Activated naive CD8-positive, alpha-beta T cell treated with anti-CD3 and anti-CD28 coated beads for 36 hours (primary cell): Measurements from ENCODE around the gene STARD6. TPM values are rescaled to one million over a fixed set of nuclear protein-coding genes. Genes with fewer than 3 reads are reported as not detected.
A peak's percentile ranks its signal among the peaks of the same experiment; 100 is the strongest.
"Not testable (repeated sequence)": the region's sequence is repeated elsewhere in the genome, so short reads cannot be mapped to it uniquely, and the experiment has no call there.

Experiments
- DNase-seq: peaks from one replicate; pipeline ENCODE4 v3.0.0; 2021
- H3K27ac Mint-ChIP-seq: one replicate; pipeline ENCODE4 v1.8.0; 2022; ENCODE audit warnings: mild to moderate bottlenecking, moderate library complexity, mixed read lengths
- H3K27me3 Mint-ChIP-seq: one replicate; pipeline ENCODE4 v1.8.0; 2022; ENCODE audit warnings: mild to moderate bottlenecking, mixed read lengths
- H3K36me3 Mint-ChIP-seq: one replicate; pipeline ENCODE4 v1.8.0; 2021; ENCODE audit warnings: mild to moderate bottlenecking, mixed read lengths
- H3K4me1 Mint-ChIP-seq: one replicate; pipeline ENCODE4 v1.8.0; 2021; ENCODE audit warnings: mixed read lengths
- H3K4me3 Mint-ChIP-seq: one replicate; pipeline ENCODE4 v1.8.0; 2022; ENCODE audit warnings: mild to moderate bottlenecking, moderate library complexity, mixed read lengths
- H3K9me3 Mint-ChIP-seq: one replicate; pipeline ENCODE4 v1.8.0; 2022; ENCODE audit warnings: mixed read lengths
- total RNA-seq, 2 experiments: library from RNA; stranded (reverse); gene quantifications; one replicate each; pipeline ENCODE4 v1.2.3, GENCODE V29; 2021

STARD6 gene, protein sequence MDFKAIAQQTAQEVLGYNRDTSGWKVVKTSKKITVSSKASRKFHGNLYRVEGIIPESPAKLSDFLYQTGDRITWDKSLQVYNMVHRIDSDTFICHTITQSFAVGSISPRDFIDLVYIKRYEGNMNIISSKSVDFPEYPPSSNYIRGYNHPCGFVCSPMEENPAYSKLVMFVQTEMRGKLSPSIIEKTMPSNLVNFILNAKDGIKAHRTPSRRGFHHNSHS
- total RNA-seq, result not detected

- DNase-seq, result peak; percentile 92
- H3K9me3 Mint-ChIP-seq, result no peaks in the 10 kb centered on the region
- peaks cover 16% of the 10 kb centered on the region for H3K4me1 Mint-ChIP-seq
- peak within 1 kb of the TSS; percentile 92 for H3K27ac Mint-ChIP-seq
- H3K27me3 Mint-ChIP-seq, result peaks cover 14% of the 10 kb centered on the region
- peak within 1 kb of the TSS; percentile 100 for H3K4me3 Mint-ChIP-seq
- peaks cover 7% of the 10 kb centered on the region for H3K36me3 Mint-ChIP-seq
Measured at GRCh38 chr18:54357660-54358494, at the start of gene STARD6, which contains the start of gene C18orf54. Gene STARD6 (minus strand): TSS chr18:54357858. CDS start chr18:54354573, 3,285 bp downstream. Gene C18orf54 (plus strand): TSS chr18:54357906. CDS start chr18:54360573, 2,667 bp downstream.

- Mint-ChIP-seq H3K27ac (no peak overlapping the region), H3K27me3 (peaks cover 8% of the 10 kb centered on the region), H3K4me1 (no peaks in the 10 kb centered on the region), H3K4me3 (no peak overlapping the region), H3K9me3 (no peaks in the 10 kb centered on the region), H3K36me3 (no peaks in the 10 kb centered on the region)
- no peak for DNase-seq
Measured at GRCh38 chr18:54405290-54405689, 47.6 kb upstream of the STARD6 start.

- no peak overlapping the region for H3K27ac Mint-ChIP-seq
- no peak overlapping the region for H3K4me3 Mint-ChIP-seq
- no peaks in the 10 kb centered on the region for H3K36me3 Mint-ChIP-seq
- H3K4me1 Mint-ChIP-seq, result no peaks in the 10 kb centered on the region
- no peak for DNase-seq
- H3K9me3 Mint-ChIP-seq, result no peaks in the 10 kb centered on the region
- H3K27me3 Mint-ChIP-seq, result no peaks in the 10 kb centered on the region
Measured at GRCh38 chr18:54396760-54397159, 39.1 kb upstream of the STARD6 start.

DNA sequence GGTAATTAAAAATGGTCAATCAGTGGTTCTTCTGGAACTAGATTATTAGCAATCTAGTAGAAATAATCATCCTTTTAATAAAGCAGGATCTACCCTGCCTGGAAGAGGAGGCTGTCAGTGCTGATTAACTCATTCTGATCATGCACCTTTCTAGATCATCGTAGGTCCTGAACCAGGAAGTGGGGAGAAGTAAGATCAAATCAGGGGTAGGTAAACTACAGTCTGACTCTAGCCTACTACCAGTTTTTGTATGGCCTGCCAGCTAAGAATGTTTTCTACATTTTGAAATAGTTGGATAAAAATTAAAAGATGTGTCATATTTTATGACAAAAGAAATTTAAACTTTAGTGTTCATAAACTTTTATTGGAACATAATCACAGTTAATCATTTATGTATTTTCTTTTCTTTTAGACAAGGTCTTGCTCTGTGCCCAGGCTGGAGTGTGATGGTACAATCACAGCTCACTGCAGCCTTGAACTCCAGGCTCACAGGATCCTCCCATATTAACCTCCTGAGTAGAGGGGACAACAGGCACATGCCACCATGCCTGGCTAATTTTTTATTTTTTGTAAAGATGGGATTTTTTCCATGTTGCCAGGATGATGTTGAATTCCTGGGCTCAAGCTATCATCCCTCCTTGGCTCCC, 36.1 kb upstream of the STARD6 start:
- H3K4me3 Mint-ChIP-seq, result no peak overlapping the region
- DNase-seq, result no peak
- no peaks in the 10 kb centered on the region for H3K36me3 Mint-ChIP-seq
- peaks cover 15% of the 10 kb centered on the region for H3K27me3 Mint-ChIP-seq
- no peak overlapping the region for H3K27ac Mint-ChIP-seq
- no peaks in the 10 kb centered on the region for H3K9me3 Mint-ChIP-seq
- H3K4me1 Mint-ChIP-seq, result peaks cover 2% of the 10 kb centered on the region

DNA sequence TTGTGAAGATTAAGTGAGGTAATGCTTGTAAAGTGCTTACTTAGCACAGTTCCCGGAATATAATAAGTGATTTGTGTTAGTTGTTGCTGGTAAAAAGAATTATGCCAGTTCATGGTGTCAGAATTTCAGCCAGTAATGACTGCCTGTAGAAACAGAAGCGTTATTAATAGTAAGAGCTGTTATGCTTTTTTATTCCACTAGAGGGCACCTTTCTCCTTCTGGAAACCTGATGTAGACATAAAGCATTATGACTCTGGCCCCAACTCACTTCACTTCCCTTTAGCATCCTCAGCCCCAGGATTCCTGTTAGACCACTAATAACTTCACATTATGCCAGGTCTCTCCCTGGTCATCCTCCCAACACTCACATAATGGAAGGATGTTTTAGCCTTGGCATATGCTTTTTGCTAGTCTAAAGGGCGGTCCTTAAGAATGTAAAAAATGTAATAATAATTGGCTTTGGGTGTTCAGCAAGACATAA, 34.9 kb upstream of the STARD6 start:
- DNase-seq, result no peak
- Mint-ChIP-seq H3K36me3 (no peaks in the 10 kb centered on the region), H3K27me3 (peaks cover 17% of the 10 kb centered on the region), H3K4me3 (no peak overlapping the region), H3K9me3 (no peaks in the 10 kb centered on the region), H3K4me1 (peaks cover 4% of the 10 kb centered on the region), H3K27ac (no peak overlapping the region)

GRCh38 chr18:54390838-54391237, 33.2 kb upstream of the STARD6 start:
- Mint-ChIP-seq H3K4me1 (peaks cover 4% of the 10 kb centered on the region), H3K36me3 (peaks cover 2% of the 10 kb centered on the region), H3K27me3 (peaks cover 17% of the 10 kb centered on the region), H3K9me3 (no peaks in the 10 kb centered on the region), H3K27ac (no peak overlapping the region), H3K4me3 (no peak overlapping the region)
- no peak for DNase-seq

- peaks cover 4% of the 10 kb centered on the region for H3K4me1 Mint-ChIP-seq
Measured at GRCh38 chr18:54389143-54389505, 31.5 kb upstream of the STARD6 start.

GRCh38 chr18:54388203-54389142, 30.8 kb upstream of the STARD6 start:
- H3K27ac Mint-ChIP-seq, result no peak overlapping the region
- DNase-seq, result peak; percentile 15
- H3K4me3 Mint-ChIP-seq, result no peak overlapping the region
- peaks cover 17% of the 10 kb centered on the region for H3K27me3 Mint-ChIP-seq
- no peaks in the 10 kb centered on the region for H3K9me3 Mint-ChIP-seq
- peaks cover 4% of the 10 kb centered on the region for H3K4me1 Mint-ChIP-seq
- H3K36me3 Mint-ChIP-seq, result peaks cover 2% of the 10 kb centered on the region

More at GRCh38 chr18:54389143-54389505, 31.5 kb upstream of the STARD6 start:
- H3K4me3 Mint-ChIP-seq, result no peak overlapping the region
- H3K27me3 Mint-ChIP-seq, result peaks cover 17% of the 10 kb centered on the region
- no peaks in the 10 kb centered on the region for H3K9me3 Mint-ChIP-seq
- H3K36me3 Mint-ChIP-seq, result peaks cover 2% of the 10 kb centered on the region
- DNase-seq, result no peak
- no peak overlapping the region for H3K27ac Mint-ChIP-seq

DNA sequence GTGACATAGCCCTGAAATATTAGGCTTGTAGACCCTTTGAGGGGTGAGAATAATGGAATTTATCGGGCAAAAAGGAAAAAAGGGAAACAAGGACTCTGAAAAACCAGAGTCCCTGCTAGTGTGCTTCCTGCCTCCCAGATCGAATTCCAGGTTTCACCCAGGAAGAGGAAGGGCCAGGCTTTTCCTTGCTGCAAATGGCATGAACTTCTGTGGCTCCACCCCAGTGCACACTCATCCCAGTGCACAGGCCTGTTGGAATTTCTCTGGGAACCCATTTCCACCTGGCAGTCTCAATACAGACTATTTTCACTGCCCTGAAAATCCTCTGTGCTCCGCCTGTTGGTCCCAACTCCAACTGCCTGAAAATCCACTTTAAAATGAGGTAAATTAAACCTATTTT, 30.0 kb upstream of the STARD6 start:
- Mint-ChIP-seq H3K27ac (no peak overlapping the region), H3K4me3 (no peak overlapping the region), H3K4me1 (peaks cover 4% of the 10 kb centered on the region), H3K36me3 (peaks cover 2% of the 10 kb centered on the region), H3K9me3 (no peaks in the 10 kb centered on the region), H3K27me3 (peaks cover 17% of the 10 kb centered on the region)
- no peak for DNase-seq

DNA sequence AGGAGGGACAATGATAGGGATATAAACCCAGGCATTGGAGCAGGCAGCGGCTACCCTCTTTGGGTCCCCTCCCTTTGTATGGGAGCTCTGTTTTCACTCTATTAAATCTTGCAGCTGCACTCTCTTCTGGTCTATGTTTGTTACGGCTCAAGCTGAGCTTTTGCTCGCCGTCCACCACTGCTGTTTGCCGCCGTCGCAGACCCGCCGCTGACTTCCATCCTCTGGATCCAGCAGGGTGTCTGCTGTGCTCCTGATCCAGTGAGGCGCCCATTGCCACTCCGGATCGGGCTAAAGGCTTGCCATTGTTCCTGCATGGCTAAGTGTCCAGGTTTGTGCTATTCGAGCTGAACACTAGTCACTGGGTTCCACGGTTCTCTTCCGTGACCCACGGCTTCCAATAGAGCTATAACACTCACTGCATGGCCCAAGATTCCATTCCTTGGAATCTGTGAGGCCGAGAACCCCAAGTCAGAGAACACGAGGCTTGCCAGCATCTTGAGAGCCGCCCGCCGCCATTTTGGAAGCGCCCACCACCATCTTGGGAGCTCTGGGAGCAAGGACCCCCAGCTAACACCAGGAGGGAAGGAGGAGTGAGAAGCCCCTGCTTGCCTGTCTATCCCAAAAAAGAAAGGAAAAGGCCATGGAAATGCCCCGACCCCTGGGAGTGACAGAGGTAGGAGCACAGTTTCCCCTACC, 29.3 kb upstream of the STARD6 start:
- not testable (repeated sequence) for H3K4me1 Mint-ChIP-seq, DNase-seq, H3K36me3 Mint-ChIP-seq, H3K27ac Mint-ChIP-seq, H3K4me3 Mint-ChIP-seq, H3K9me3 Mint-ChIP-seq
- peaks cover 17% of the 10 kb centered on the region for H3K27me3 Mint-ChIP-seq

DNA sequence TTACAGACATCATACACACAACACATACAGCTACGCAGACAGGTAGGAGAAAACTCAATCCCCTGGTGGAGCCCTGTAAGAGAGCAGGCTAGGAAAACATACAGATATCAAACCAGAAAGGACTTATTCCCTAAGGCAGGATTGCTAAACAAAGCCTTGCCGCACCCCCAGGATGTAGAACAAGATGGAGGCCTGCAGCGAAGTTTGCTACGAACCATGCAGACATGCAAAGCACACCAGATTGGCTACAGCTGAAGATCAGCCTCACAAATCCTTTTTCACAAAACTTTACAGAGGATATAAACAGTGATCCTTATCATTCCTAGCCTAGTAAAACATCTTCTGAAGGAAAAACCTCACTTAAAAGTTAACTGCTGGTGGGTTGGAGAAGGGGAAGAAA, 28.4 kb upstream of the STARD6 start:
- no peak for DNase-seq
- Mint-ChIP-seq H3K27me3 (peaks cover 17% of the 10 kb centered on the region), H3K36me3 (peaks cover 6% of the 10 kb centered on the region), H3K4me3 (no peak overlapping the region), H3K9me3 (no peaks in the 10 kb centered on the region), H3K4me1 (peaks cover 4% of the 10 kb centered on the region), H3K27ac (no peak overlapping the region)

DNA sequence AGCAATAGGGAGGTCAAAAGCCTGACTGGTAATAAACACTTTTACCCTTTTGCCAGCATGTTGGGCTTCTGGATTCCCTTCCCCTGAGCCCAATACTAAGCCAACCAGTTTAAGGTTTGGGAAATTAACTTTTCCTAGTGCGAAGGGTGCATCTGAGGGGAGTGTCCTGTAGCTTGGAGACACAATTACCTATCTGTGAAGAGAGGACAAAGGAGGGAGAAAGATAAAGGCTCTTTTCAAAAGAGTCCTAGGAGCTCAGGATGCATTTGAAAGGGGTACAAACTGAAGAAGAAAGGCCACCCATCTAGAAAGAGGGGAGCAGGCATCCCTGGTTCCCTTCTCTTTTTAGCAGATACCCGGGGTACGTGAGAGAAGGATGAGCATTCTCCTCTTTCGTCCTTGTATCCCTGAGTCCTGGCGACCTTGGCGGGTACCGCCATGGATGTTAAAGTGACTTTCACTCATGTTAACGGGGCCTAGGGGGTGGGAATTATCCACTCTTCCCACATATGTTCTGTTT, 25.1 kb upstream of the STARD6 start:
- no peaks in the 10 kb centered on the region for H3K4me1 Mint-ChIP-seq
- H3K9me3 Mint-ChIP-seq, result no peaks in the 10 kb centered on the region
- H3K4me3 Mint-ChIP-seq, result no peak overlapping the region
- no peak overlapping the region for H3K27ac Mint-ChIP-seq
- no peak for DNase-seq
- no peaks in the 10 kb centered on the region for H3K27me3 Mint-ChIP-seq
- peaks cover 6% of the 10 kb centered on the region for H3K36me3 Mint-ChIP-seq

DNA sequence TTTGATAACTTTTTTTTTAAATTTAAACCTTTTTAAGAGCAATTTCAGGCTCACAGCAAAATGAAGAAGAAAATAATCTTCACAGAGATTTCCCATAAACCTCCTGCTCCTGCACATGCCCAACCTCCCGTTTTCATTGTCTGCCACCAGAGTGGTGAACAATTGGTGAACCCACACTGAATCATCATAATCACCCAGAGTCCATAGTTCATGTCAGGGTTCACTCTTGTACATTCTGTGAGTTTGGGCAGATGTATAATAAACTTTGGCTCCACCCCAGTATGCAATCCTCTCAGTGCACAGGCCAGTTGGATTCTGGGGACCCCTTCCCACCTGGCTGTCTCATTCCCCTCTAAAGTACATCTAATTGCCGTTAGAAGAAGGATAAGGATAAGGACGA, 24.4 kb upstream of the STARD6 start:
- H3K4me3 Mint-ChIP-seq, result no peak overlapping the region
- no peak for DNase-seq
- no peaks in the 10 kb centered on the region for H3K9me3 Mint-ChIP-seq
- peaks cover 6% of the 10 kb centered on the region for H3K36me3 Mint-ChIP-seq
- no peaks in the 10 kb centered on the region for H3K27me3 Mint-ChIP-seq
- H3K27ac Mint-ChIP-seq, result no peak overlapping the region
- H3K4me1 Mint-ChIP-seq, result no peaks in the 10 kb centered on the region

GRCh38 chr18:54381640-54382039, 24.0 kb upstream of the STARD6 start:
- no peak overlapping the region for H3K27ac Mint-ChIP-seq
- no peaks in the 10 kb centered on the region for H3K9me3 Mint-ChIP-seq
- no peaks in the 10 kb centered on the region for H3K27me3 Mint-ChIP-seq
- H3K36me3 Mint-ChIP-seq, result peaks cover 4% of the 10 kb centered on the region
- no peak overlapping the region for H3K4me3 Mint-ChIP-seq
- no peaks in the 10 kb centered on the region for H3K4me1 Mint-ChIP-seq
- DNase-seq, result no peak
